ENCODE results near the gene USP15. TPM values are rescaled to one million over a fixed set of nuclear protein-coding genes. Genes with fewer than 3 reads are reported as not detected.

USP15 gene
- total and polyA plus RNA-seq, 8 donors: 16.6 to 220 (median 77.9) TPM

GRCh38 chr12:62400135-62400534, 139.9 kb downstream of the USP15 start:
- H3K36me3 ChIP-seq: peaks cover 23 to 97% (median 92%) of the 10 kb centered on the region in 4 donors
- no peak for DNase-seq
- TF ChIP-seq EP300 (IDR thresholded peaks at IDR 0.05) (no peak), POLR2A (IDR thresholded peaks at IDR 0.05) (no peak), CTCF (IDR thresholded peaks at IDR 0.05) (no peak), POLR2AphosphoS5 (IDR thresholded peaks at IDR 0.05) (no peak)
- H3K9me3 ChIP-seq: no peaks in the 10 kb centered on the region
- H3K4me1 ChIP-seq: no peaks in the 10 kb centered on the region
- no peaks in the 10 kb centered on the region for H3K27me3 ChIP-seq
- 91 to 96% (median 93%) methylated on average over 2 of the region's 2 CpGs for WGBS, 5 donors
- no peak overlapping the region for H3K4me3 ChIP-seq
- no peak overlapping the region for H3K27ac ChIP-seq
- intact Hi-C loops (cut with DNase I; ENCODE audit: low total_unique reads): no loop called here

- WGBS, 5 donors: 68 to 91% (median 80%) methylated on average over 3 of the region's 3 CpGs
- intact Hi-C loops (cut with DNase I; ENCODE audit: low total_unique reads): no loop called here
- Histone ChIP-seq H3K9me3 (no peaks in the 10 kb centered on the region), H3K4me3 (no peak overlapping the region), H3K4me1 (no peaks in the 10 kb centered on the region), H3K27ac (no peak overlapping the region), H3K27me3 (no peaks in the 10 kb centered on the region), H3K36me3 (peaks cover 23 to 90% (median 84%) of the 10 kb centered on the region in 4 donors)
- no peak for TF ChIP-seq EP300 (IDR thresholded peaks at IDR 0.05)
- no peak for TF ChIP-seq POLR2AphosphoS5 (IDR thresholded peaks at IDR 0.05)
- TF ChIP-seq POLR2A (IDR thresholded peaks at IDR 0.05): no peak
- TF ChIP-seq CTCF (IDR thresholded peaks at IDR 0.05): no peak
- no peak for DNase-seq
Observed at GRCh38 chr12:62401631-62402030, 141.4 kb downstream of the USP15 start.

- H3K9me3 ChIP-seq: no peaks in the 10 kb centered on the region
- H3K36me3 ChIP-seq: peaks cover 15 to 81% (median 72%) of the 10 kb centered on the region in 4 donors
- H3K27me3 ChIP-seq: no peaks in the 10 kb centered on the region
- intact Hi-C loops (cut with DNase I; ENCODE audit: low total_unique reads): no loop called here
- H3K4me1 ChIP-seq: no peaks in the 10 kb centered on the region
- TF ChIP-seq EP300 (IDR thresholded peaks at IDR 0.05): no peak
- TF ChIP-seq POLR2AphosphoS5 (IDR thresholded peaks at IDR 0.05): no peak
- TF ChIP-seq POLR2A (IDR thresholded peaks at IDR 0.05): no peak
- no peak for TF ChIP-seq CTCF (IDR thresholded peaks at IDR 0.05)
- H3K27ac ChIP-seq: no peak overlapping the region
- no peak overlapping the region for H3K4me3 ChIP-seq
- no peak for DNase-seq
Observed at GRCh38 chr12:62403031-62403430, 142.8 kb downstream of the USP15 start.

GRCh38 chr12:62407587-62407986, 147.4 kb downstream of the USP15 start:
- DNase-seq: no peak
- H3K9me3 ChIP-seq: no peaks in the 10 kb centered on the region
- no peak overlapping the region for H3K27ac ChIP-seq
- intact Hi-C loops (cut with DNase I; ENCODE audit: low total_unique reads): no loop called here
- no peaks in the 10 kb centered on the region for H3K4me1 ChIP-seq
- WGBS, 5 donors: 67 to 94% (median 85%) methylated on average over 1 of the region's 1 CpG
- TF ChIP-seq POLR2AphosphoS5 (IDR thresholded peaks at IDR 0.05) (no peak), CTCF (IDR thresholded peaks at IDR 0.05) (no peak), EP300 (IDR thresholded peaks at IDR 0.05) (no peak), POLR2A (IDR thresholded peaks at IDR 0.05) (no peak)
- H3K27me3 ChIP-seq: no peaks in the 10 kb centered on the region
- no peak overlapping the region for H3K4me3 ChIP-seq
- H3K36me3 ChIP-seq: peaks cover 9 to 40% (median 35%) of the 10 kb centered on the region in 4 donors

Measured in stomach (tissue), 9 donors.